ENCODE data around the gene OR2A5.

OR2A5 gene

DNA sequence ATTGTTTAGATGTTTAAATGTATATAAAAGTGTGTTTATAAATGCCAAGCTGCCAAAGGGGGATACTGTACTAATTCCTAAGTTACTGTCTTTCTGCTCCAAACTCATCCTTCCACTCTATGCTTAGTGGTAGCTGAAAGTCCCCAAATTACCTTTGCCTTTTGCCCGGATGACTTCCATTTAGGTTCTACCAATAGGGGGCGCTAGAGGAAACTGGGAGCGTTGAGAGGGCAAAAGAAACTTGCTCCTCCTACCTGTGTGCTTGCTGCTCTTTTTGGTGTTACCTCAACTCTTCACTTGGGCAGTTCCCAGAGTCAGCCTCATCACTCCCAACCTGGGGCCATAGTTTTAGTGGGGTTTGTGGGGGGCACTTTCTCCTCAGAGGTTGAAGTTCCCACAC lies 15.0 kb downstream of the OR2A5 start:
- Mint-ChIP-seq H3K27me3 (peaks cover 9% of the 10 kb centered on the region), H3K27ac (no peak overlapping the region), H3K4me3 (no peak overlapping the region), H3K4me1 (ENCODE audit: low read depth) (no peaks in the 10 kb centered on the region), H3K9me3 (ENCODE audit: low read depth) (peaks cover 4% of the 10 kb centered on the region), H3K36me3 (peaks cover 2% of the 10 kb centered on the region)

DNA sequence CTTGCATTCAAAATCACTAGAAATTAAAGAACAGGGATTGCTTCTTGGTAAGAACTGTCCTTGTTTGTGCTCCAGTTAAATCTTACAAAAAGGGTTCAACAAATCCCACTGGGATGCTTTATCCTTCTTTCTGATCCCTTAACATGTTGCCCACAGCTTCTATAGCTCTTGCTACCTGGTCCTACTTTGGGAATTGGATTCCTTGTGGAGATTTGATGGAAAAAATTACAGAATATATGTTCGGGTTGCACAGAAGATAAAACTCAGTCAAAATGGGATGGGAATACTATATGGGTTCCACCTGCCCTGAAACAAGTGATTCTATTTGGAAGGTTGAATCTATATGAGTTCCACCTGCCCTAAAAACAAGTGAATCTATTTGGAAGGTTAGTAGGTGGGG lies 20.8 kb downstream of the OR2A5 start, which contains the start of gene OR2A25:
OR2A25 (plus strand) TSS at position 301 of the 400 bp plus-strand sequence. CDS start 4,409 bp downstream, outside the sequence.
- Mint-ChIP-seq H3K4me3 (no peak within 1 kb of the TSS), H3K27me3 (peaks cover 7% of the 10 kb centered on the region), H3K4me1 (ENCODE audit: low read depth) (no peaks in the 10 kb centered on the region), H3K9me3 (ENCODE audit: low read depth) (no peaks in the 10 kb centered on the region), H3K27ac (no peak within 1 kb of the TSS), H3K36me3 (no peaks in the 10 kb centered on the region)

DNA sequence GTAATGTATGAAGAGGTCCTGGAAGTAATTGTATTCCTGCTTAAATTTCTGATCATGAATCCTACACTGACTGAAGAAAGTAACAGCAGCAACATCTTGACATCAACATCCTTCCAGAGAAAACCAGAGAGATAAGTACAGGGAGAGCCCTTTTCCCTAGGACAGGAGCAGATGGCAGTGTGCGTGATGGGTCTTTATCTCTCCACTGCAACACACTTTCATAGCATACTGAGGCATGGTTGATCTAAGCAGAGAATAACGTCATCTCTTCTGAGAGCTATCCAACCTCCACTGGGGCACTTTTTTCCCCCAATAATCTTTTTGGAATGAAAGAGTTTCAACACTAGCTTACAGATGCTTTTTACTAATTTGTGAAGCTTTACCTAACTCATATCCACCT lies 21.2 kb downstream of the OR2A5 start:
- Mint-ChIP-seq H3K4me1 (ENCODE audit: low read depth) (no peaks in the 10 kb centered on the region), H3K4me3 (no peak overlapping the region), H3K9me3 (ENCODE audit: low read depth) (no peaks in the 10 kb centered on the region), H3K27me3 (peaks cover 7% of the 10 kb centered on the region), H3K27ac (no peak overlapping the region), H3K36me3 (no peaks in the 10 kb centered on the region)

DNA sequence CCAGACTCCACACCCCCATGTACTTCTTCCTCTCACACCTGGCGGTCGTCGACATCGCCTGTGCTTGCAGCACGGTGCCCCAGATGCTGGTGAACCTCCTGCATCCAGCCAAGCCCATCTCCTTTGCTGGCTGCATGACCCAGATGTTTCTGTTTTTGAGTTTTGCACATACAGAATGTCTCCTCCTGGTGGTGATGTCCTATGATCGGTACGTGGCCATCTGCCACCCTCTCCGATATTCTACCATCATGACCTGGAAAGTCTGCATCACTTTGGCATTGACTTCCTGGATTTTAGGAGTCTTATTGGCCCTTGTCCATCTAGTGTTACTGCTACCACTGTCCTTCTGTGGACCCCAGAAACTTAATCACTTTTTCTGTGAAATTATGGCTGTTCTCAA lies 25.6 kb downstream of the OR2A5 start:
- no peaks in the 10 kb centered on the region for H3K9me3 Mint-ChIP-seq (ENCODE audit: low read depth)
- H3K4me1 Mint-ChIP-seq (ENCODE audit: low read depth), result no peaks in the 10 kb centered on the region
- peaks cover 2% of the 10 kb centered on the region for H3K27me3 Mint-ChIP-seq

DNA sequence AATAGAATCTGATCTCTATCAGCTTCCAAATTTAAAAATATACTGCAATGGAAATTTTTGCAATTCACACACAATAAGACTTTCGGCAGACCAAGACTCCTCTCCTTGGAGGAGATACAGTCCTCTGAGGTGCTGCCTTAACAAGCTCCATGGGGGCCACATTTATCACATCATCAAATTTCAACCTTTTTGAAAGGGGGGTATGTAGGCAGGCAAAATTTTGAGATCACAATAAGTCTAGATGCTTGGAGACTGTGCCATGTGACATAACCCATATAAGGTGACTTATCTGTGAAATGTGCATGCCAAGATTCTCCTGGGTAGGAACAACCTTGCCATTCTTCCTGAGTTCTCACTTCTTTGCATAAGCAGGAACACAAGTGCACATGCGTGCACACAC lies 37.2 kb downstream of the OR2A5 start, which contains the start of gene OR2A12:
OR2A12 (plus strand) TSS at position 301 of the 400 bp plus-strand sequence. CDS start 8,830 bp downstream, outside the sequence.
- H3K4me1 Mint-ChIP-seq (ENCODE audit: low read depth), result no peaks in the 10 kb centered on the region
- H3K36me3 Mint-ChIP-seq, result peaks cover 3% of the 10 kb centered on the region
- no peak within 1 kb of the TSS for H3K4me3 Mint-ChIP-seq
- H3K9me3 Mint-ChIP-seq (ENCODE audit: low read depth), result peaks cover 6% of the 10 kb centered on the region
- no peak within 1 kb of the TSS for H3K27ac Mint-ChIP-seq
- H3K27me3 Mint-ChIP-seq, result peaks cover 5% of the 10 kb centered on the region

More for the DNA sequence above, 25.6 kb downstream of the OR2A5 start:
- no peaks in the 10 kb centered on the region for H3K36me3 Mint-ChIP-seq
- no peak overlapping the region for H3K4me3 Mint-ChIP-seq
- H3K27ac Mint-ChIP-seq, result no peak overlapping the region

DNA sequence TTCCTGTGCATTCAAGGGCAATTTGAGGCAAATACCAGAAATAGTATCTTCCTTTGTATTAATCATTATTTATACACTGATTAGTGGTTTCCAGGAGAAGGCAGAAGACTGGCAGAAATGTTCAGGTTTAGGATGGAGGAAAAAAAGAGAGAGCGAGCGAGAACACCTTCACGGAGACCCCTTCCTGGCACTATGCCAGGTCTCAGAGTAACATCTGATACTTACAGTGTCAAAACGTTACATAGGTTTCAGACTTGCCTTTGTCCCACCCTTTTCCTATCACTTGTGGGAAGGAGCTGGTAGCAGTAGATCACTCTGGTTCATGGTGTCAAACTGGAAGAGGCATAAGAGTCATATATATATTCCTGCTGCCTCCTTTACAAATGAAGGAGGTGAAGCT lies 38.0 kb downstream of the OR2A5 start:
- Mint-ChIP-seq H3K27ac (no peak overlapping the region), H3K9me3 (ENCODE audit: low read depth) (peaks cover 6% of the 10 kb centered on the region), H3K4me3 (no peak overlapping the region), H3K4me1 (ENCODE audit: low read depth) (no peaks in the 10 kb centered on the region), H3K36me3 (peaks cover 3% of the 10 kb centered on the region), H3K27me3 (peaks cover 5% of the 10 kb centered on the region)

DNA sequence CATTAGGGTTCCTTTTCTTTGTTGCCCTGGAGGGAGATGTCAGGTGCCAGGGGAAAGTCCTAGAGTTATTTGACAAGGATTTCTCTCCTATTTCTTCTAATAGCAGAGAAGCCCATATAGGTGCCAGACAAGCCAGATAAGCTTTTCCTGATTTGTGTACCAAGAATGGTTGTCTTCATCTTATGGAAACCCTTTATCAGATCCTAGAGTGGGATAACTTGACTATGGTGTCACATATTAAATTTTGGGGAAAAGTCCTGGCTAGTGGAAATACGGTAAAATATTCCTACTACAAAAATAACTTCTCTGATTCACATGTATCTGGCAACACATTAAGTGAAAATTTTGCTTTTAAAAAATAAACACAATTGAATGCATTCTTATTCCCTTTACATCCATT lies 38.5 kb downstream of the OR2A5 start:
- Mint-ChIP-seq H3K4me1 (ENCODE audit: low read depth) (no peaks in the 10 kb centered on the region), H3K27me3 (peaks cover 5% of the 10 kb centered on the region), H3K4me3 (no peak overlapping the region)

DNA sequence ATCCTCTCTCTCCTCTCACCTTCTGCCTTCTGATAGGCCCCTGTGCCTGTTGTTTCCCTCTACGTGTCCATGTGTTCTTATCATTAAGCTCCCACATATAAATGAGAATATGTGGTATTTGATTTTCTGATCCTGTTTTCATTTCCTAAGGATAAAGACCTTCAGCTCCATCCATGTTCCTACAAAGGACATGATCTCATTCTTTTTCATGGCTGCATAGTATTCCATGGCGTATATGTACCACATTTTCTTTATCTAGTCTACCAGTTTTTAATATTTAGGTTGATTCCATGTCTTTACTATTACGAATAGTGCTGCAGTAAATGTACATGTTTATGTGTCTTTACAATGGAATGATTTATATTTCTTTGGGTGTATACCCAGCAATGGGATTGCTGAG lies 41.9 kb downstream of the OR2A5 start:
- Mint-ChIP-seq H3K36me3 (peaks cover 3% of the 10 kb centered on the region), H3K27me3 (peaks cover 6% of the 10 kb centered on the region), H3K4me3 (no peak overlapping the region), H3K9me3 (ENCODE audit: low read depth) (peaks cover 6% of the 10 kb centered on the region), H3K4me1 (ENCODE audit: low read depth) (no peaks in the 10 kb centered on the region), H3K27ac (no peak overlapping the region)

More for the DNA sequence above, 38.5 kb downstream of the OR2A5 start:
- H3K36me3 Mint-ChIP-seq, result peaks cover 3% of the 10 kb centered on the region
- H3K9me3 Mint-ChIP-seq (ENCODE audit: low read depth), result peaks cover 6% of the 10 kb centered on the region
- H3K27ac Mint-ChIP-seq, result no peak overlapping the region

DNA sequence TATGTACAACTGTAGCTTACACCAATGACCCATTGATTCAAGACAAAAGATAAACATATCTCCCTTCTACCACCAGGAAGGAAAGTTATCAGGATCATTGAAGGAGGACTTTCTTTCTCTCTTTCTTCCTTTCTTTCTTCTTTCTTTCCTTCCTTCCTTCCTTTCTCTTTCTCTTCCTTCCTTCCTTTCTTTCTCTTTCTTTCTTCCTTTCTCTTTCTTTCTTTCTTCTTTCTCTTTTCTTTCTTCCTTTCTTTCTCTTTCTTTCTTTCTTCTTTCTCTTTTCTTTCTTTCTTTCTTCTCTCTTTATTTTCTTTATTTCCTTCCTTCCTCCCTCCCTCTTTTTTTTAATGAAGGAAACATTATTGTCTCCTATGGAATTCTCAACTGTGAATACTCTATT lies 50.0 kb downstream of the OR2A5 start:
- Mint-ChIP-seq H3K36me3 (no peaks in the 10 kb centered on the region), H3K27me3 (peaks cover 3% of the 10 kb centered on the region), H3K4me3 (no peak overlapping the region), H3K4me1 (ENCODE audit: low read depth) (peaks cover 20% of the 10 kb centered on the region), H3K9me3 (ENCODE audit: low read depth) (no peaks in the 10 kb centered on the region), H3K27ac (no peak overlapping the region)

DNA sequence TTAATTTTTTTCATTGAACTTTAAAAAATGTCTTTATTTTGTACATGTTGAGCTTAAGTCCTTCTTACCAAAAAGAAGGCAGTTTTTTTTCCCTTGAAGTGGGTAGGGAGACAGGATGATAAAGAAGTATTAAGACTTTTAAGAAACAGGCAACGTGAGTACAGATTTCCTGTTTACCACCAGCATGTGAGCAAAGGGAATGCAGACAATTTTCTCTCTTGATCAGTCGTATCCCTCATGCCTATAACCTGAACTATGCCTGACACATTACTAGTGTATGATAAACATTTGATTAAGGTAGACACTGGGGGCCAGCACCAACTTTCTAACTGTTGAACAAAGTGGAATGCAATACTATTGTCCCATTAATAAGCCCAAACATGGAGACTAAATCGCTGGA lies 51.9 kb downstream of the OR2A5 start:
- H3K9me3 Mint-ChIP-seq (ENCODE audit: low read depth), result no peaks in the 10 kb centered on the region

DNA sequence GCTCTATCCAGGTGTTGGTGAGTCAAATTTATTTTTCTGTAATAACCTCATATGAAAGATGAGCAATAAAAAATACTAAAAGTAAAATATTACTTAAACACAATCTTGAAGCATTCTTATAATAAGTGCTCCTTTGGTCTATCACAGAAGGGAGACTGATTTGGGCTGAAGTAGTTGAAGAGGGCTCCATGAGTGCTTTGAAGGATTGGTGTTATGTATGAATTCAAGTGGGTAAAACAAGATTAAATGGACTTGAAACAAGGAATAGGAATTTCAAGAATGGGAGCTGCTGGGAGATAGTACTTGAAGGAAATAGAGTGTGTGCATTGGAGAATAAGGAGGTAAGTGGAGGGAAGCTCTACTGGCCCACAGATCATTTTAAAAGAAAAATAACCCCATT lies 53.3 kb downstream of the OR2A5 start:
- no peaks in the 10 kb centered on the region for H3K9me3 Mint-ChIP-seq (ENCODE audit: low read depth)
- H3K27me3 Mint-ChIP-seq, result peaks cover 2% of the 10 kb centered on the region
- H3K4me1 Mint-ChIP-seq (ENCODE audit: low read depth), result peaks cover 20% of the 10 kb centered on the region
- H3K27ac Mint-ChIP-seq, result no peak overlapping the region
- no peak overlapping the region for H3K4me3 Mint-ChIP-seq
- no peaks in the 10 kb centered on the region for H3K36me3 Mint-ChIP-seq

More for the DNA sequence above, 51.9 kb downstream of the OR2A5 start:
- Mint-ChIP-seq H3K27ac (no peak overlapping the region), H3K27me3 (peaks cover 3% of the 10 kb centered on the region), H3K36me3 (no peaks in the 10 kb centered on the region), H3K4me1 (ENCODE audit: low read depth) (peaks cover 20% of the 10 kb centered on the region), H3K4me3 (no peak overlapping the region)

DNA sequence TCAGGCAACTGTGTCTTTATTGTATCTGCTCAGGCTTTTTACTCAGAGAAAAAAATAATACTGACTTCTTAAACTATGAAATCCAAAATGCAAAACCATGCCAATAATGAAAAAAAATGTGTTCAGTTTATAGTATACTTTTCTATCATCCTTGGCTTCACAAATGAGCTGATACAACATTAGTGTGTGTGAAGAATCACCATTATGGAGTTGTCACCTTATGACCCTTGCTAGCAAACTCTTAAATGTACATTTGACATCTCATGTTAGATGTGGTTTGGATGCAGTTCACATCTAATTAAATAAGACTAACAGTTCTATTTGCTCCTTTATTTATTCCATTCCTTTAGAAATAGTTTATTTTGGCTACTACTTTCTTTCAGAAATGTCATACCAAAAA lies 56.5 kb downstream of the OR2A5 start:
- Mint-ChIP-seq H3K36me3 (no peaks in the 10 kb centered on the region), H3K4me3 (no peak overlapping the region), H3K27ac (no peak overlapping the region), H3K4me1 (ENCODE audit: low read depth) (peaks cover 15% of the 10 kb centered on the region), H3K9me3 (ENCODE audit: low read depth) (no peaks in the 10 kb centered on the region), H3K27me3 (peaks cover 2% of the 10 kb centered on the region)

All from activated naive CD8-positive, alpha-beta T cell (primary cell).